Fibroblast of lung (primary cell): Measurements from ENCODE around the gene SLC9A8.

ENCODE experiments used
- CTCF ChIP-seq, 2 donors: IDR thresholded peaks in 1 of 2; conservative IDR thresholded peaks in 1 of 2; 1 replicate in 1 of 2; 2 replicates in 1 of 2; pipeline ENCODE4 v1.5.1; 2011 to 2012; ENCODE audit warnings: low read length in 2 of 2, control low read depth in 1 of 2, inconsistent platforms in 1 of 2, low read depth in 1 of 2, mild to moderate bottlenecking in 1 of 2
- EZH2 ChIP-seq: IDR thresholded peaks from 2 replicates; pipeline ENCODE4 v1.5.1; 2012; ENCODE audit warnings: low read length, control low read depth, mild to moderate bottlenecking; ENCODE audit errors: missing control alignments

- no peak for TF ChIP-seq EZH2
- no peak for TF ChIP-seq CTCF (conservative IDR thresholded peaks at IDR 0.05 in 1 of 2, IDR thresholded peaks at IDR 0.05 in 1 of 2; ENCODE audit: low read depth in 1 of 2, low read length in 2 of 2)
Measured at GRCh38 chr20:49852522-49853080, 40.0 kb downstream of the SLC9A8 start.
